NT2/D1 (cell line): ENCODE results near the gene LTF.

Experiments
- SUZ12 ChIP-seq: IDR thresholded peaks from 2 replicates; pipeline ENCODE4 v1.6.1; 2011; ENCODE audit not compliant: insufficient read length, insufficient read depth; ENCODE audit errors: extremely low read depth
- YY1 ChIP-seq: IDR thresholded peaks from 2 replicates; pipeline ENCODE4 v1.6.1; 2011; ENCODE audit not compliant: insufficient read length, insufficient read depth
- ZNF274 ChIP-seq: IDR thresholded peaks from 2 replicates; pipeline ENCODE4 v1.6.1; 2011; ENCODE audit warnings: mild to moderate bottlenecking, low read depth, low read length

GRCh38 chr3:46401579-46401978, 63.1 kb downstream of the LTF start:
- no peak for TF ChIP-seq YY1
- no peak for TF ChIP-seq SUZ12
- no peak for TF ChIP-seq ZNF274
